ENCODE measurements around the gene CFL1. TPM values are rescaled to one million over a fixed set of nuclear protein-coding genes. Genes with fewer than 3 reads are reported as not detected.
"Not testable (repeated sequence)": the region's sequence is repeated elsewhere in the genome, so short reads cannot be mapped to it uniquely, and the experiment has no call there.

CFL1 gene
- polyA plus RNA-seq (ENCODE audit: insufficient read length in 4 of 4): 100 to 1,000 TPM; 733 to 901 (median 785) TPM

DNA sequence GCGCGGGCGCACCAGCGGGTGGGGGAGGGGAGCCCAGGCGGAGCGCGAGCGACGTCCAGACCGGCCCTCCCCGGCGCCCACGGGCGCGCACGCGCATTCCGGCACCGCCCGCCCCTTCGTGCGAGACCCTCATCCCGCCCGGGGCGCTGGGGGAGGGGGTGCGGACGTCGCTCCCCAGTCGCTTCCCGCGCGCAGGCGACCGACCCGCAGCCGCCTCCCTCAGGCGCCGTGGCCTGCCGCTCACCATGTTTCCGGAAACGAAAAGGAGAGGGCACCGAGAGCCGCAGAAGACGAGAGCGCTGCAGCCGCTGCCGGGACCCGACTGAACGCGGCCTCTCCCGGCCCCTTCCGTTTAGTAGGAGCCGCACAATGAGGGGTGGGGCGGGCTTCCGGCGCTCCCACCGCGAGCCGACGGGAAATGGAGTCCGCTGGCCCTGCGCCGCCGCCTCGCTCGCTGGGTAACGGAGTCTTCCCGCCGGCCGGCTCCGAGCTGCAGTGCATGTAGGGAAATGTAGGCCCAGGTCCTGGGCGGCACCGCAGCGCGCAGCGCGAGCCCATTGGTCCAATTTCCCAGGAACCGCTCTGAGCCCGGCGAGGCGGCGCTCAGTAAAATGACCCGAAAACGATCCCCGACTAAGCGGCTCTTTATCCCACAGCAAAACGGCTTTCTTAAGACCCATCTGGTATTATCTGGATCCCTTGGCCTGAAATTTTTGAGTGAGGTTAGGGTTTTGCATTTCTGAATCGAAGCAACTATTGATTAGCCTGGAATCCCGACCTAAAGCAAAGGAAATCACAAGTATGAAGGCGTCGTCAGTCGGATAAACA lies at the start of gene CFL1:
Gene CFL1, minus strand, starts transcription at position 328 of the 828 bp plus-strand sequence. Its CDS starts 81 bp downstream, at position 247.
- peak; percentile 75 to 93 (median 89) for DNase-seq (ENCODE audit: low read depth in 4 of 4, low spot score in 2 of 4)

DNA sequence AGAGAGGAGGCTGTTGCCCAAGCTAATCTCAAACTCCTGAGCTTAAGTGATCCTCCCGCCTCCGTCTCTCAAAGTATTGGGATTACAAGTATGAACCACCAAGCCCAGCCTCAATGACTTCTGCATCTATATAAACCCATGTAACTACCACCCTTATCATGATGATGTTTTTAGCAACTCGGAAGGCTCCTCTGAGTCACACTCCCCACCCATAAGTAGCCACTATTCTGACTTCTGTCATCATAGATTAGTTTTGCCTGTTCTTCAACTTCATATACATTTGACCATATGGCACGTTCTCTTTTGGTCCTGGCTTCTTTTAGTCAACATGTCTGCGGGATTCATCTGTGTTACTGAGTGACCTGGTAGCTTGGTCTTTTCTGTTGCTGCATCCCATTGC lies 48.6 kb upstream of the CFL1 start:
- DNase-seq (ENCODE audit: low read depth in 4 of 4, low spot score in 2 of 4): no peak

DNA sequence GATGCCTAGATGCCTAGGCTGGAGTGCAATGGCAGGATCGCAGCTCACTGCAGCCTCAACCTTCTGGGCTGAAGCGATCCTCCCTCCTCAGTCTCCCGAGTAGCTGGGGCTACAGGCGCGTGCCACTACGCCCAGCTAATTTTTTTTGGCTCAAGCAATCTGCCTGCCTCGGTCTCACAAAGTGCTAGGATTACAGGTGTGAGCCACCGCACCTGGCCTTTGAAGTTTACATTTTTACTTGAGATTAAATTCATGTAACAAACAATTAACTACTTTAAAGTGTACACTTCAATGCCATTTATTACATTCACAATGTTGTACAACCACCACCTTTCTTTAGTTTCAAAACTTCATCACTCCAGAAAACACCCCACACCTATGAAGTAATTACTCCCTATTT lies 45.7 kb upstream of the CFL1 start:
- no peak for DNase-seq (ENCODE audit: low read depth in 4 of 4, low spot score in 2 of 4)

DNA sequence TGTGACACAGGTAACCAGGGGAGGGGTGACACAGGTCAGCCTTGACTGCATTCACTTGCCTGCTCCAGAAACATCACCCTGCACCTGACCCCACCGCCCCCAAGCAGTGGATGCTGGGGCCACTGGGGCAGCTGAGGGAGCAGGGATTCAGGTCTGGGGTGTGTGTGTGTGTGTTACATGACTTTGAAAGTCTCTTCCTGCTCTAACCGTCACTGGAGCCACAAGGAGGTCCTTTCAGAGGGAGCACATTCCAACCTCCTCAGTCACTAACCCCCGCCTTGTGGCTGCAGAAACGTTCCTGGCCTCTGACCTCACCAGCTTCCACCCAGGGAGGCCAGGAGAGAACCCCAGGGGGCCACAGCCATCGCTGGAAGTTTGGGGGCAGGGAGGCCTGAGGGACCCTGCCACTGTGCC lies 45.1 kb upstream of the CFL1 start:
- DNase-seq (ENCODE audit: low read depth in 4 of 4, low spot score in 2 of 4): no peak

DNA sequence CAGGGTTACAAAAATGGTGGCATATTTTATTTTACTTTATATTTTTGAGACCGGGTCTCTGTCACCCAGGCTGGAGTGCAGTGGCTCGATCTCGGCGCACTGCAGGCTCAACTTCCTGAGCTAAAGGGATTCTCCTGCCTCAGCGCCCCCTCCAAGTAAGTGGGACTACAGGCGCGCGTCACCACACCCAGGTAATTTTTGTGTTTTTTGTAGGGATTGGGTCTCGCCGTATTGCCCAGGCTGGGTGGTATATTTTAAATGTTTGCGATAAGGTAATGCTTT lies 42.9 kb upstream of the CFL1 start:
- no peak for DNase-seq (ENCODE audit: low read depth in 4 of 4, low spot score in 2 of 4)

DNA sequence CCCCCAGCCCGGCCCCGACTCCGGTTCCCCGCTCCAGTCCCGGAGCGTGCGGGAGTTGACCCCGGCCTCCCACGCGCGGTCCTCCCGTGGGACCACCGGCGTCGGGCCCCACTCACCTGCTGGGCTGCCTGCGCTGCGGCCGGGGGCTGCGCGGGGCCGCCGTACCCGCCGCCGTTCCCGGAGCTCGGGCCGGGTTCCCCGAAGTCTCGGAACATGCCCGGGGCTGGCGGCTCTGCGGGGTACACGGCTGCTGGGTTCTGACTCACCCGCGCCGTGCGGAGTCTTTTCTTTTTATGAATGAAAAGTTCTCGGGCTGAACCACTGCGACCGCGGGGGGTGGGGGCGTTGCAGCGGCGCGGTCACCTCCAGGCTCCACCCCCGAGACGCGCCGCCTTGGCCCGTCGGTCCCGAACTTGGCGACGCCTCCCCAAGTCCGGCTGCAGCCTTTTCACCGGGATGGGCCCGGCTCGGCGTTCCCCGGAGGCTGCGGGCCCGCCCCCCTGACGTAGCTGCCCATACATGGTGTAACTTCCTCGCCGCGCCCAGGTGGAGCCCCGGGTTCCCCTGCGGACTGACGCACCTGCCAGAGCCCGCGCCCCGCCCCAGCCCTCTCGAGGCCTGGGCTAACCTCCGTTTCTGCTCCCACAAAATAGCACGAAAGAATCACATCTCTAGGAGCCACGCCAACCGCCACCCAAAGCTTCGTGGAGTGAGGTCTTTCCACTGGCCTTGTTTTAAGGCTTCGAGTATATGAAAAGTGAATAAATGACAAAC lies 42.3 kb upstream of the CFL1 start, which contains the start of gene FOSL1:
Gene FOSL1, minus strand, starts transcription at position 264 of the 774 bp plus-strand sequence. Its CDS starts 49 bp downstream, at position 215.
- DNase-seq (ENCODE audit: low read depth in 4 of 4, low spot score in 2 of 4): peak in 1 of 4 donors; percentile 32

DNA sequence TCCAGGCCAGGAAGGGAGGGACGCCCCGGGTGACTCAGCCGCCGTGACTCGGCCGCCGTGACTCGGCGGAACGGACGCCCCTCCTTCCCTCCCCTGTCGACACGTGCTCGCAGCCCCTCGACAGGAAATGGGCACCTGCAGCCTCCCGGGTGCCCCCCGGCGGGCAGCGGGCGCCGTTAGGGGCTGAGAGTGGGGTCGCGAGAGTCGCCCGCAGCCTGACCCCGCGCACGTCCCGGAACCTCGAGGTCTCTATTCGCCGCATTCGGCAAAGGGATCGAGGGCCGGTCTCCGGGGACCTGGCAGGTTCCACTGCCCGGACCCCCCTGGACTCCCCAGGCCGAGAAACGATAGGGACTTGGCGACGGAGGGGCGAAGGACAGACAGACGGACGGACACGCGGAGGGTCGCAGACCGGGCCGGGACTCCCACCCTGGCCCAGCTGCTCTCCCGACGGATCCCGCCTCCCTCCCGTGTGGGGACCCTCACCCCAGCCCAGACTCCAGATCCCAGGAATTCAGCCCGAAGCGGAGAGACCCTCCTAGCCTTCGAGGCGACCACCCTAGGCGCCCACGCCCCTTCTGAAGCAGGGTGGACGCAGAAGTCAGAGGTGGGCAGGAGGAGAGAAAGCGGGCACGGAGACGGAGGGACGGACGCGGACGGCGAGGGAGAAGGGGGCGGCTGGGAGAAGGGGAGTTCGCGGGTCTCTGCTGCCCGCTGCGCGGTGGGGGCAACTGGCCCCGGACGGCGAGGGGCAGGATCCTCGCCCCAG lies 41.6 kb upstream of the CFL1 start:
- no peak for DNase-seq (ENCODE audit: low read depth in 4 of 4, low spot score in 2 of 4)

DNA sequence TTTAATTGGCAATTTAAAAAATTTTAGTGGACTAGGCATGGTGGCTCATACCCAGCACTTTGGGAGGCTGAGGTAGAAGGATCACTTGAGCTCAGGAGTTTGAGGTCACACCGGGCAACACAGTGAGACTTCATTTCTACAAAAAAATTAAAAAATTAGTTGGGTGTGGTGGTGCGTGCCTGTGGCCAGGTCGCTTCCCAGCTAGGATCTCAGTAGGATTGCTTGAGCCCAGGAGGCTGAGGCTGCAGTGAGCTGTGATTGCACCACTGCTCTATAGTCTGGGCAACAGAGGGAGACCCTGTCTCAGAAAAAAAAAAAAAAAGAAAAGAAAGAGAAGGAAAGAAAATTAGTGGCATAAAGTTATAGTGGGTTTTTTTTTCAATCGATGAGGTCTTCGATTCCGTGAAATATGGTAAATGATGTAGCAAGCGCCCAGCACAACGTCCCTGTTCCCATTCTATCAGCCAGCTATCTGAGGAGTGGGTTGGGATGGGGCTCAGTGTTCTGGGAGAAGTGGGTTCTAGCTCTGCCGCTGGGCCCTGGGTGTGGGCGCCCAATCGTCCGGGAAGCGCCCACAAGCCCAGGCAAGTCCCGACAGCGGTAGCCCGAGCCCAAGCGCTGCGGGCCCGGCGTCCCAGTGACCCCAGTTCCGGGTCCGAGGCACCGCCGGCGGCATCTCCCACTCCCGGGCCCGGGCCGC lies 40.8 kb upstream of the CFL1 start:
- DNase-seq (ENCODE audit: low read depth in 4 of 4, low spot score in 2 of 4): no peak

DNA sequence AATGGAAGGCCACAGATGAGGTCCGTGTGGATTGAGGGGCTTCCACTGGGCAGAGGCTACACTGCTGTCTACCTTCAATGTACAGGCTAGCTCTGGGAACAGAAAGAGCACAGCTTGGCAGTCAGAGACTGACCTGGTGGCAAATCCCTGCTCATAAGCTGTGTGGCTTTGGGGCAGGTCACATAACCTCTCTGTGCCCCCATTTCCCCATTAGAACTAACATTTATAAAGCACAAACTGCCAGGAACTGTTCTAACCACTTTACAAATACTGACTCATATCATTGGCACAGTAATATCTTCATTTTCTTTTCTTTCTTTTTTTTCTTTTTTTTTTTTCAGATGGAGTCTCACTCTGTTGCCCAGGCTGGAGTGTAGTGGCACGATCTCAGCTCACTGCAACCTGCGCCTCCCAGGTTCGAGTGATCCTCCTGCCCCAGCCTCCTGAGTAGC lies 39.1 kb upstream of the CFL1 start:
- no peak for DNase-seq (ENCODE audit: low read depth in 4 of 4, low spot score in 2 of 4)

DNA sequence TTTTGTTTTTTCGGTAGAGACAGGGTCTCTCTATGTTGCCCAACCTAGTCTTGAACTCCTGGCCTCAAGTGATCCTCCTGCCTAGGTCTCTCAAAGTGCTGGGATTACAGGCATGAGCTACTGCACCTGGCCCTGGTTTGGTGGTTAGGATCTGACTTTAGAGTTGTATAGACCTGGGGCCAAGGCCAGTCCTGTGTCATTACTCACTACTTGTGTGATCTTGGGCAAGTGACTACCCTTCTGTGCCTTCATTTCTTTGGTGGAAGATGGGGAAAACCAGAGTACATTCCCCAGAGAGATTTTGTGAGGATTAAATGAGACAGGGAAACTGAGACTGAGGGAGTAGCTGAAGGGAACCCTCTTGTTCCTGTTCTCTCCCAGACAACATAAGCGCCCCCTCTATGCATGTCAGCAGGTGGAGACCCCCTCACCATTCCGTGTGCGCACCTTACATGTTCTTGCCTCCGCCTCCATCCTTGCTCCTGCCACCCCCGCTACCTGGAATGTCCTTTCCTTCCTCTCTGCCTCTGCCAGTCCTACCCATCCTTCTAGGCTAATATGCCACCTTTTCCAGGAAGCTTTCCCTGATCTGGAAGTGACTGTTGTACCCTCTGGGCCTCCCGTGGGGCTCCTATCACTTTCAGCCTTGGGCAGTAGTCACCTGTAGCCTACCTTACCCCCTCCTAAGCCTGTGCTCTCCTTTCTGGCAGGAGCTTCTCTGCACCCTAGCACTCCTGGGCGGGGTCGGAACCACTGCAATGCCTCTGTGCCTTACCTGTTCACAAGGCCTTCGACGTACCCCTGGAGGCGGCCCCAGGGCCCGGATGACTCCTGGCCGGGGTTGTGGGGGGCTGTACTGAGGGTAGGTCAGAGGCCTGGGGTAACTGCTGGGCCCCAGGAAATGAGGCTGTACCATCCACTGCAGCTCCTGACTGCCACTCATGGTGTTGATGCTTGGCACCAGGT lies 38.3 kb upstream of the CFL1 start:
- no peak for DNase-seq (ENCODE audit: low read depth in 4 of 4, low spot score in 2 of 4)

DNA sequence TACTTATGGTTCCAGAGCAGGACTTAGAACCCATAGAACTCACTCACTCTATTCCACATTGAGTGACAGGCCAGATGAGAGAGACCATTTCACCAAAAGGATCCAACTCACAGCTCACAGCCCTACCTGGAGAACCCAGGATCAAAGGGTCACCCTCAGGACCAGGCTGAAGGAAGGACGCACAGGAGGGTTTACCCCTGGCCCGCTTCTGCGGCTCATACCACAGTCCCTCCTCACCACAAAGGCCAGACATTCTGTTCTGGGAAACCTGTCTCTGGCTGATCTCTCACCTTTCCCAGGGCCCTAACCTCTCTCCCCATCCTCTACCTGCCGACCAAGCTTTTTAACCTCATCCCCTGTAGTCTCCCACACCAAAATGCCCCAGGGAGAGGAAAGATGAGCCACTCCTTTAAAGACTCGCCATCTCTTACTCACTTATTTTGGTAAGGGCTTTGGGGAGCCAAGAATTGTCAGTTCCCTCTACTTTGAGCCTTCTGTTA lies 37.6 kb upstream of the CFL1 start:
- DNase-seq (ENCODE audit: low read depth in 4 of 4, low spot score in 2 of 4): no peak

DNA sequence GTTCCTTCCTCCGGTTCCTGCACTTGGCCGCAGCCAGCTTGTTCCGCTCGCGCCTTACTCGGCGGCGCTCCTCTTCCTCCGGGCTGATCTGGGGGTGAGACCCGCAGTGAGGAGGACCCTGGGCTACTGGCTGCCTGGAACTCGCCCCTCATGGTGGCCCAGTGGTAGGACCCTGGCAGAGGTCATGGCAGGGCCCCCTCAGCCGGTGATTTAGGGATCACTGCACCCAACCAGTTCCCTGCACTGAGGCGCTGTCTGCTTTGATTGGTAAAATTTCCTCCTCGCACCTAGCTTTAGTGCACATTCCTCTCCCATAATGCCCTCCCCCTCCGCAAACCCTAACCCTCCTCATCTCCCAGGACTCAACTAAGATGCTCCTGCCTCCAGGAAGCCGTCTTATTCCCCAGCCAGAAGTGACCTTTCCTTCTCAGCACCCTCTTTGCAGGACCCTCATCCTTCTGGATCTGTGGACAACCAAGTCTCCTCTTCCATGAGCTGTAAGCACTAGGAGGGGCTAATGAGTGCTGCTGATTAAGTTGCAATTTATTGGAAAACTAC lies 36.1 kb upstream of the CFL1 start:
- no peak for DNase-seq (ENCODE audit: low read depth in 4 of 4, low spot score in 2 of 4)

DNA sequence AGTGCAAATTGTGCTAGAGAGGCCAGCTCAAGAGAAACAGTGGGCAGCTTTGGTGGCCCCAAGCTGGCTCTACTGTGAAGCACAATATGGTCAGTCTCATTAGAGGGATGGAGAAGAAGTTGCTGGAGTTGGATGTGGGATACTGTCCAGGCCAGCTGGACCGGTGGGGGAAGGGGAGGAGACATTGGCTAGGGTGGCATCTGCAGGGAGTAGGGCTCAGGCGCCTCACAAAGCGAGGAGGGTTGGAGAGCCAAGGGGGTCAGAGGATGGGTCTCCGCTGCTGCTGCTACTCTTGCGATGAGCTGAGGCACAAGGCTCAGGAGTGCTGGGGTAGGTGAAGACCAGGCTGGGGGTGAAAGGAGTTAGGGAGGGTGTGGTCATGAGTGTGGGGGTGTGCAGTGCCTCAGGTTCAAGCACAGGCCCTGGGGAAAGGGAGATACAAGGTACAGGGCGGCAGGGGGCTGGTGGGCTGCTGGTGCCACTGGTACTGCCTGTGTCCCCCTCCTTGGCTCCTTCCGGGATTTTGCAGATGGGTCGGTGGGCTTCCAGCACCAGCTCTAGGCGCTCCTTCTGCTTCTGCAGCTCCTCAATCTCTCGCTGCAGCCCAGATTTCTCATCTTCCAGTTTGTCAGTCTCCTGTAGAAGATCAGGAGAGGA lies 34.8 kb upstream of the CFL1 start:
- no peak for DNase-seq (ENCODE audit: low read depth in 4 of 4, low spot score in 2 of 4)

DNA sequence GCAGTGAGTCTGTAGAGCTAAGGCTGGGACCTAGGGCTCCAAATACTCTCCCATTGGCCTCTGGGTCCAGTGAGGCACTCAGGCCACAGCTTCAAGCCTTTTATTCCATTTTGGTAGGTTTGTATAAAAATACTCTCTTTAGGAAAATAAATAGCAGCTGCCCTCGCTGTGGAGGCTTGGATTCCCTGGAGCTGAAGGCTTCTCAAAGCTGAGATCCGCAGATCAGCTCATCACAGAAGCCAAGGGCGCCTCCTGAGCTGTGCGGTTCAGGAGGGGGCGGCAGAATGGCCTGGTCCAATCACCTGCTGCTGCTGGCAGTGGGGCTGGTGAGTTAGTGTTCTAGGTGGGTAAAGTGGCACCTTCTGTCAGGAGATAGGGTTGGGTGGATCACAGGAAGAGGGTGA lies 34.2 kb upstream of the CFL1 start:
- not testable (repeated sequence) for DNase-seq (ENCODE audit: low read depth in 4 of 4, low spot score in 2 of 4)

DNA sequence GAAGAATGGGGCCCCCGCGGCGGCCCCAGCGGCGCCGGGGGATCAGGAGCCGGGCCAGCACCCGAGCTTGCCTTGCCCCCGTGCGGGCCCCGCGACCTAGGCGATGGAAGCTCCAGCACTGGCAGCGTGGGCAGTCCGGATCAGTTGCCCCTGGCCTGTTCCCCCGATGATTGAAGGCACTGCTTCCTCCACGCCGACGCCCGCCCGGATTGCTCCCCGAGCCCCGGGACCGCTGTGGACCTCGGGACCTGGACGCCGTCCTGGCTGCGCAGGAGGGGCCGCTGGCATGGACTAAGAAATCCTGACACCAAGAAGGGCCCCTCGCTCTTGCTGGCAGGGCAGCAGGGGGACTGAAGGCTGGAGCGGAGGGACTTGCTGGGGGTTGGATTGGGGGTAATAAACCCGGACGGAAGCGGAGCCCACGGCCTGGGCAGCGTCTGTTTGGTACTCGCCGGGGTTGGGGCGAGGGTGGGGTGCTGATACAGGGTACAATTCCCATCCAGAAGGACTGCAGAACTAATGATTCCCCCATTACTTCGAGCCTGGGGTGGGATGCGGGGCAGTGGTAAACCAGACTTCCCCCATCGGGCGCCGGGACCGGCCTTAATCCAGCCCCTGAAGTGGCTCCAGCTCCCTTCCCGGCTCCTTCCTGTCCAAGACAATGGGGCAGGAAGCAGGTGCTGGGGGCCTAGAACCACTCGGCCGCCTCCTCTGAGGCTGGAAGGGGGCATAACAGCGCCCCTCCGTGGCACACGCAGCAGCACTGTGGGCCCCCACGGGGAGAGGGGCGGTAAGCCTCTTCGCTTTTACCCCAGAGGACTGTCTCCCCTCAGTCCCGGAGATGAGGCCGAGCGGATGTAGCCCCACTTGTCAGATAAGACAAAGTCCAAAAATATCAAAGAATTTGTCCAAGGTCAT lies 33.5 kb upstream of the CFL1 start:
- DNase-seq (ENCODE audit: low read depth in 4 of 4, low spot score in 2 of 4): no peak

DNA sequence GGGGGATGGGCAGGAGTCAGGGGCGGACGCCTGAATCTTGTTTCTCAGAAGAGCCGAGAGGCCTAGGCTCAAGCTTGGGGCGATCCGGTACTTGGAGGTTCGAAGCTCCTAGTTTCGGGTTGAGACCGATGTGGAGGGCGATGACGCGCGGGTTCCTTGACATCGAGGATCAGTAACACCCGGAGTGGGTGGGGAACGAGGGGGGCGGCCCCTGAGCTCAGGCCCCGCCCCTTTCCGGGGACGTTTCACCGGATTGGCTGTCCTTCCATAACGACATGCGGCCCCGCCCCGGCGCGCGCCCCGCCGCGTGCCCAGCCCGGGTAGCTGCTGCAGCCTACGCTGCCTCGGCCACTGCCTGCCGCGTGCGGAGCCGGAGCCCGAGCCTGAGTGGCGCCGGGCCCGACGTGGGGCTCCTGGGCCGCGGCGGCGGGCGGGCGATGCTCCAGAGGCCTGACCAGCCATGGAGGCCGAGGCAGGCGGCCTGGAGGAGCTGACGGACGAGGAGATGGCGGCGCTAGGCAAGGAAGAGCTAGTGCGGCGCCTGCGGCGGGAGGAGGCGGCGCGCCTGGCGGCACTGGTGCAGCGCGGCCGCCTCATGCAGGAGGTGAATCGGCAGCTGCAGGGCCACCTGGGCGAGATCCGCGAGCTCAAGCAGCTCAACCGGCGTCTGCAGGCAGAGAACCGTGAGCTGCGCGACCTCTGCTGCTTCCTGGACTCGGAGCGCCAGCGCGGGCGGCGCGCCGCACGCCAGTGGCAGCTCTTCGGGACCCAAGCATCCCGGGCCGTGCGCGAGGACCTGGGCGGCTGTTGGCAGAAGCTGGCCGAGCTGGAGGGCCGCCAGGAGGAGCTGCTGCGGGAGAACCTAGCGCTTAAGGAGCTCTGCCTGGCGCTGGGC lies 32.6 kb upstream of the CFL1 start, which contains the start of gene CCDC85B:
Gene CCDC85B, plus strand, starts transcription at position 350 of the 895 bp plus-strand sequence. Its CDS starts 111 bp downstream, at position 461.
- DNase-seq (ENCODE audit: low read depth in 4 of 4, low spot score in 2 of 4): peak; percentile 79 to 93 (median 91)

Measured in left renal cortex interstitium (tissue), 4 donors.